Prostate gland (tissue), 2 donors: ENCODE results near the gene CDK11B. TPM values are rescaled to one million over a fixed set of nuclear protein-coding genes. Genes with fewer than 3 reads are reported as not detected.

Source experiments
- DNase-seq: peaks from one replicate; pipeline ENCODE4 v3.0.0-alpha.2; 2019; ENCODE audit warnings: low spot score
- H3K27ac ChIP-seq, 2 donors: fragments of 200-600 bp; sonication (generic); 2 replicates each; pipeline ENCODE4 v1.5.1; 2017 to 2019
- H3K27me3 ChIP-seq: fragments of 200-600 bp; sonication (generic); replicated peaks from 2 replicates; pipeline ENCODE4 v1.5.1; 2019; ENCODE audit not compliant: insufficient read depth
- H3K36me3 ChIP-seq, 2 donors: fragments of 200-600 bp; sonication (generic); 1 replicate in 1 of 2; 2 replicates in 1 of 2; pipeline versions ENCODE4 v1.5.1 to v1.8.1; 2017 to 2019
- H3K4me1 ChIP-seq: fragments of 200-600 bp; sonication (generic); replicated peaks from 2 replicates; pipeline ENCODE4 v1.5.1; 2019
- H3K4me3 ChIP-seq, 2 donors: fragments of 200-600 bp; sonication (generic); 2 replicates each; pipeline ENCODE4 v1.5.1; 2017 to 2019
- H3K9me3 ChIP-seq: fragments of 200-600 bp; sonication (generic); 2 replicates; pipeline ENCODE4 v1.5.1; 2017
- POLR2A ChIP-seq: fragments of 450-650 bp; IDR thresholded peaks from one replicate; pipeline ENCODE4 v1.6.1; 2016; ENCODE audit warnings: antibody characterized with exemption, mild to moderate bottlenecking
- POLR2AphosphoS5 ChIP-seq: sonication (generic); formaldehyde crosslinking; IDR thresholded peaks from one replicate; pipeline ENCODE4 v1.6.1; 2017; ENCODE audit warnings: antibody characterized with exemption
- WGBS: methylation state at CpG from one replicate; pipeline ENCODE4 v1.1.5; 2018; 5-methylcytosine and 5-hydroxymethylcytosine counted together
- intact Hi-C: fragments of 100-400 bp; cut with DNase I; formaldehyde crosslinking; loops from one replicate; pipeline ENCODE4 v1.14.2; 2022
- total RNA-seq, 2 donors: library from RNA; depleted of rRNA; stranded (reverse); fragments of >200 nt; gene quantifications; one replicate each; pipeline ENCODE4 v1.1.0, GENCODE V29; 2016
- TF ChIP-seq, protein P1 (sequence below), 4 experiments: fragments of 200-600 bp in 2 of 4; fragments of 450-650 bp in 2 of 4; sonication (generic) in 2 of 4; IDR thresholded peaks; 1 replicate in 3 of 4; 2 replicates in 1 of 4; pipeline ENCODE4 v1.5.1; 2016 to 2019; ENCODE audit warnings: antibody characterized with exemption in 4 of 4, mild to moderate bottlenecking in 2 of 4, moderate library complexity in 2 of 4

Gene CDK11B
- total RNA-seq, 2 donors from 2014 or later: 15.0 to 31.2 TPM

DNA sequence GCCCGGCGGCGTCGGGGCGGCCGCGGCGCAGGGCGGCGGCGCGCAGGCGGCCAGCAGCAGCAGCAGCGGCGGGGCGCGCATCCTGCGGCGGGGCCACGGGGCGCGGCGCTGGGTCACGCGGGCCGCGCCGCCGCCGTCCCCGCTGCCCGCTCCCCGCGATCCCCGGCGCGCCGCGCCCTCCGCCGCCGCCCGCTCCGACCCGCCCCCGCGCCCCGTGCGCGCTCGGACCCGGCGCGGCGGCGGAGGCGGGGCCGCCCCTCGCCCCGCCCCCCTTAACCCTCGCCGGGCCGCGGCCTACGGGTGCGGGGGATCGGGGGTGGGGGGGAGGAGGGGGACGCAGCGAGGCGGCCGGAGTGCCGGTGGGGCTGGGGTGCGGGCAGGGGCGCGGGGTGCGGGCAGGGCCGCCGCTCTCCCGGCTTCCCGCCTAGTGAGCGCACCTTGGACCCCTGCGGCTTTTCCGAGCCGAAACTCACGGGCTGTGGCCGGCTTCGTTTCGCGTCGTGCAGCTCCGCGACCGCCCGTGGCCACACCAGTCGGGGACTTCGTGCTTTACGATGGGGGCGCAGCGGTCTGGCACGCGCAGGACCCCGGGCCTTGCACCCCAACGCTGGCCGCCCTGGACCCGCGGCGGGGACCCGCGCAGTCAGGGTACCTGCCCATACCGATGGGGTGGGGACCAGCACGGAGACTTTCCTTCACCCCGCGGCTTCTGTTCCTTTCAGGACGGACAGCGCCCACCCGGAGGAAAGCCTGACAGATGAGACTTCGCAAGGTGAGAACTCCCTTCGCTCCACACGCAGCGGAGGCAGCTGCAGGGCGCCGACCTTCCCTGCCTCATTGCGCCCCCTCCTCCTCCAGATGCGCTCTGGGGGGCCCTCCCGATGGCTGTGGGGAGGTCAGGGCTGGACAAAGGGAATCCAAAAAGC is 58.6 kb downstream of the CDK11B start, which contains the start of gene FNDC10:
TSS of gene FNDC10 (minus strand) at position 201 of the 926 bp plus-strand sequence. CDS start at position 81, 120 bp downstream.
- WGBS: 1% methylated on average over 45 of the region's 125 CpGs

DNA sequence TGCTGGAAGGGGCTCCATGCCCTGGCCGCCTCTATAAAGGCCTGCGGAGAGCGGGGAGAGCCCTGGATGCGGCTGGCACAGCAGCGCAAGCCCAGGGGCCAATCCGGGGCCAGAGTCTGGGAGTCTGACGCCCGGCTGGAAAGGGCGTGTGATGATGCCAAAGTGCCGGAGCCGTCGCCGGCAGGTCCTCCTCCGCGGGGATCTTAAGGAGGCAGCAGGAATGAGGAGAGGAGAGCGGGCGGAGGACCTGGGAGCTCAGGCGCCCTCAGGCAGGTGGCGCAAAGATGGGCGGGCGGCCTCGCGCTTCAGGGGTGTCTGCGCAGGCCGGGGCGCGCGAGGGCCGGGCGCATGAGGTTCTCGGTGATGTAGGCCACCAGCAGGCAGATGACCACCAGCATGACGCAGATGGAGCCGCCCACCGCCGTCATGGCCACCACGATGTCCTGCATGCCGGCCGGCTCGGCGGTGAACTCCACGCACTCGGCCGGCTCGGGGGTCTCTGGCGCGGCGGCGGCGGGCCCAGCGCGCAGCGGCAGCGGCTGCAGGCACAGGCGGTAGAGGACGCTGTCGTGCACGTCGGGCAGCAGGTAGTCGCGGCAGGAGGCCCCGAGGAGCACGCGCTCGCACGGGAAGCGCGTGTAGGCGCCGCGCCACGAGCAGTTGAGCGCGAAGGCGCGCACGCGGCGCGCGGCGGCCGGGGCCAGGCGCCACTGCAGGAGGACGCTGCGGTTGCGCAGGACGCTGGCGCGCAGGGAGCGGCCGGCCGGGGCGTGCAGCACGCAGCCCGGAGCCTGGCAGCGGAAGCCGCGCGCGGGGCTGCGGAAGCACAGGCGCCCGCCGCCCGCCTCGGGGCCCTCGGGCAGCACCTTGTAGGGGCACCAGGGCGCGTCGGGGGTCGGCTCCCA is 59.5 kb downstream of the CDK11B start:
- Histone ChIP-seq H3K9me3 (no peaks in the 10 kb centered on the region), H3K27ac (no peak overlapping the region), H3K4me1 (no peaks in the 10 kb centered on the region), H3K4me3 (peak overlapping the region; percentile 14 to 19), H3K36me3 (no peaks in the 10 kb centered on the region), H3K27me3 (peaks cover 7% of the 10 kb centered on the region)
- intact Hi-C loops: no loop called here
- no peak for DNase-seq
- WGBS: 6% methylated on average over 46 of the region's 111 CpGs
- TF ChIP-seq POLR2AphosphoS5 (no peak), POLR2A (no peak)
- TF ChIP-seq, protein P1, sequence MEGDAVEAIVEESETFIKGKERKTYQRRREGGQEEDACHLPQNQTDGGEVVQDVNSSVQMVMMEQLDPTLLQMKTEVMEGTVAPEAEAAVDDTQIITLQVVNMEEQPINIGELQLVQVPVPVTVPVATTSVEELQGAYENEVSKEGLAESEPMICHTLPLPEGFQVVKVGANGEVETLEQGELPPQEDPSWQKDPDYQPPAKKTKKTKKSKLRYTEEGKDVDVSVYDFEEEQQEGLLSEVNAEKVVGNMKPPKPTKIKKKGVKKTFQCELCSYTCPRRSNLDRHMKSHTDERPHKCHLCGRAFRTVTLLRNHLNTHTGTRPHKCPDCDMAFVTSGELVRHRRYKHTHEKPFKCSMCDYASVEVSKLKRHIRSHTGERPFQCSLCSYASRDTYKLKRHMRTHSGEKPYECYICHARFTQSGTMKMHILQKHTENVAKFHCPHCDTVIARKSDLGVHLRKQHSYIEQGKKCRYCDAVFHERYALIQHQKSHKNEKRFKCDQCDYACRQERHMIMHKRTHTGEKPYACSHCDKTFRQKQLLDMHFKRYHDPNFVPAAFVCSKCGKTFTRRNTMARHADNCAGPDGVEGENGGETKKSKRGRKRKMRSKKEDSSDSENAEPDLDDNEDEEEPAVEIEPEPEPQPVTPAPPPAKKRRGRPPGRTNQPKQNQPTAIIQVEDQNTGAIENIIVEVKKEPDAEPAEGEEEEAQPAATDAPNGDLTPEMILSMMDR (IDR thresholded peaks at IDR 0.05): no peak

More for the DNA sequence above, 58.6 kb downstream of the CDK11B start, which contains the start of gene FNDC10:
- DNase-seq: no peak
- Histone ChIP-seq H3K4me1 (no peaks in the 10 kb centered on the region), H3K4me3 (peak within 1 kb of the TSS; percentile 14 to 30), H3K9me3 (no peaks in the 10 kb centered on the region), H3K27ac (no peak within 1 kb of the TSS), H3K27me3 (peaks cover 7% of the 10 kb centered on the region), H3K36me3 (no peaks in the 10 kb centered on the region)
- TF ChIP-seq, protein P1 (IDR thresholded peaks at IDR 0.05): no peak
- no peak for TF ChIP-seq POLR2AphosphoS5
- TF ChIP-seq POLR2A: no peak
- intact Hi-C loops: no loop called here

GRCh38 chr1:1598720-1599029 is 60.1 kb downstream of the CDK11B start:
- Histone ChIP-seq H3K4me1 (no peaks in the 10 kb centered on the region), H3K27ac (no peak overlapping the region), H3K9me3 (no peaks in the 10 kb centered on the region), H3K27me3 (peaks cover 7% of the 10 kb centered on the region), H3K4me3 (no peak overlapping the region), H3K36me3 (no peaks in the 10 kb centered on the region)
- 84% methylated on average over 13 of the region's 13 CpGs for WGBS
- TF ChIP-seq POLR2A (no peak), POLR2AphosphoS5 (no peak)
- TF ChIP-seq, protein P1 (IDR thresholded peaks at IDR 0.05): no peak
- intact Hi-C loops: no loop called here
- no peak for DNase-seq

DNA sequence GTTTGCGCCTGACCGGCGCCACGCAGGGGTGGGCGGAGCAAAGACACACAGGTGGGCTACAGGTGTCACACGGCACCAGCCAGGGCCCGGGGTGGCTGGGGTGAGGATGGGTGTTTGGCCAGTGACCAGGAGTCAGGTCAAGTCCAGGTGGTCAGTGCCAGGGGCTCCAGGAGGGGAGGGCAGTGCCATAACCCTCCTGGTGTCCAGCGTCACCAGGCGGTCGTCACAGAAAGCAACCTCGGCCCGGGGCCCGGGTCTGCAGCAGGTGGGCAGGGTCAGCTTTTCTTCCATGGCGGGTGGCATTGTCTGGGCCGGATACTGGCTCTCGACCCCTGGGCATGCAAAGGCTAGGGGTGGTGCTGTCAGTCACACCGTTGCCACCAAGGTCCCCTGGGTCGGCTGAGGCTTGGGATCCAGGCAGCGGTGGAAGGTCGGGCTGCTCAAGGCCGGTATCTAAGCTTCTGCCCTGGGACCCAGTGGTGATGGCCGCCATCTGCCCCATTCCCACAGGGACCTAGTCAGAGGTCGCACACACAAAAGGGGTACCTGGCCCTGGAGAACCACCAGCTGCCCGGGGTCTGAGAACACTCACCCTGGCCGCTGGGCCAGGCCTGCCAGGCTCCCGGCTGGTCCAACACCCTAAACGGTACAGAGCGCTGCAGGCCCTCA is 60.6 kb downstream of the CDK11B start:
- TF ChIP-seq, protein P1 (IDR thresholded peaks at IDR 0.05): no peak
- Histone ChIP-seq H3K27me3 (peaks cover 7% of the 10 kb centered on the region), H3K4me1 (no peaks in the 10 kb centered on the region), H3K36me3 (no peaks in the 10 kb centered on the region), H3K27ac (no peak overlapping the region), H3K4me3 (no peak overlapping the region), H3K9me3 (no peaks in the 10 kb centered on the region)
- intact Hi-C loops: no loop called here
- DNase-seq: no peak
- WGBS: 88% methylated on average over 27 of the region's 28 CpGs
